ENCODE measurements around the gene RHEB.

The RHEB gene

DNA sequence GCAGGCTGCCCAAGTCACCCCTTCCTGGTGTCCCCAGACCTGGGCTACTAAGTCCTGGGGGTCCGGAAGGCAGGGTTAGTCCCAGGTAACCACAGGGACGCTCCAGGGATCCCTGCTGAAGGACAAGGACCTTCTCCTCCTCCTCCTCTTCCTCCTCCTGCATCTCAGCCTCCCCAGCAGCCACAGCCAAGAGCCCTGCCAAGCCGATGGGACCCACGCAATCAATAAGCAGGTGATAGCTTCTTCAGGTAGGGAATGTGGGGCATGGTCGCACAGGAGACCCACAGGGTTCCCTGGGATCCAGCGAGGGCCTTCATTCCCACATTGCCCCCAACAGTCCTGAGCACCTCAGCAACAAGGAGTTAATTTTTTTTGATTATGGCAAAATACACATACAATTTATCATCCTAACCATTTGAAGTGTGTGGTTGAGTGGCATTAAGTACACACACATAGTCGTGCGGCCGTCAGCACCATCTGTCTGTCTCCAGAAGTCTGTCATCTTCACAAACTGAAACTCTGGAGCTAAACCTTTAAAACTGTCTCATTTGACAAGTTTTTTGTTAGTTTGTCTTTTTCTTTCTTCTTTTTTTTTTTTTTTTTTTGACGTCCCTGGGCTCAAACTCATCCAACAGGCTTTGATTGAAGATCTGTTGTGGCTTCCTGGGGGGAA lies 91.9 kb downstream of the RHEB start:
- H3K9me3 ChIP-seq (ENCODE audit: control insufficient read depth, insufficient read depth, low read length): no peaks in the 10 kb centered on the region
- H3K4me1 ChIP-seq (ENCODE audit: insufficient read depth, low read length): peaks cover 24% of the 10 kb centered on the region; the same call in 1 of the 2 replicates
- no peak overlapping the region for H3K9ac ChIP-seq (ENCODE audit: low read depth, low read length)
- no peaks in the 10 kb centered on the region for H3K36me3 ChIP-seq (ENCODE audit: insufficient read depth, low read length)

GRCh38 chr7:151426904-151427704 lies 92.6 kb downstream of the RHEB start:
- Histone ChIP-seq H3K4me1 (ENCODE audit: insufficient read depth, low read length) (peaks cover 24% of the 10 kb centered on the region; the same call in 1 of the 2 replicates), H3K9ac (ENCODE audit: low read depth, low read length) (no peak overlapping the region)

GRCh38 chr7:151426441-151426903 lies 93.2 kb downstream of the RHEB start:
- Histone ChIP-seq H3K9me3 (ENCODE audit: control insufficient read depth, insufficient read depth, low read length) (peaks cover 7% of the 10 kb centered on the region), H3K36me3 (ENCODE audit: insufficient read depth, low read length) (no peaks in the 10 kb centered on the region), H3K9ac (ENCODE audit: low read depth, low read length) (no peak overlapping the region), H3K4me1 (ENCODE audit: insufficient read depth, low read length) (peaks cover 24% of the 10 kb centered on the region; the same call in 1 of the 2 replicates)

More at GRCh38 chr7:151426904-151427704, 92.6 kb downstream of the RHEB start:
- H3K9me3 ChIP-seq (ENCODE audit: control insufficient read depth, insufficient read depth, low read length): peaks cover 3% of the 10 kb centered on the region
- no peaks in the 10 kb centered on the region for H3K36me3 ChIP-seq (ENCODE audit: insufficient read depth, low read length)

DNA sequence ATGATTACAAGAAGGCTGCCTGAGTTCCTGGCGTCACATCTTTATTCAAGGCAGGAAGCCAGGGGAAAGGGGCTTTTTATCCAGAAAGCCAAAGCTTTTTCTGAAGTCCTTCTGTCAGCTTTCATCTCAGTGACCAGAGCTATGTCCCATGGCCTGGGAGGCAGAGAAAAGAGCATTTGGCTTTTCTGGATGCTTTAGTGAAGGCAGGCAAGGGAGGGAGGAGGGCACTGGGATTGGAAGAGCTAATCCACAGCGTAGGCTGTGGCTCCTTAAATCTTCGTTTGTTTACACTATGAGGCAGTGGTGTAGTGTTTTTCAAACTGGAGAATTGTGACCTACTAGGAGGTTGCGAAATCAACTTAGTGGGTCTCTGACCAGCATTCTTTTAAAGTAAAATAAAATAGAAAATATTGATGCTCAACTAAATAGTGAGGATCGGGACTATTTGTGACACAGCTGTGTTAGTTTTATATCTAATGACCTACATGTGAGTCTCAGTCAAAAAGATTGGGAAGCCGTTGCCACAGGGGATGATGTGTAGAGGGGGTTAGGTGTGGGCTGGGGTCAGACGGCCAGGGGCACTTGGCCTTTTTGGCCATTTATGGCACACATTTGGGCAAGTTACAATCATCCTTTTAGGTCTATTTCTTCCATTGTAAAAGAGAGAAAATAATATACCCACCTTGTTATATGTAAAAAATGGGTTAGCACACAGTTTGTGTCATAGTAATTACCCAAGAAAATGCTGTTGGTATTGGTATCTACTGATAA lies 93.8 kb downstream of the RHEB start:
- H3K9me3 ChIP-seq (ENCODE audit: control insufficient read depth, insufficient read depth, low read length): peaks cover 7% of the 10 kb centered on the region
- H3K9ac ChIP-seq (ENCODE audit: low read depth, low read length): no peak overlapping the region
- no peaks in the 10 kb centered on the region for H3K36me3 ChIP-seq (ENCODE audit: insufficient read depth, low read length)
- H3K4me1 ChIP-seq (ENCODE audit: insufficient read depth, low read length): peaks cover 24% of the 10 kb centered on the region; the same call in 1 of the 2 replicates

- Histone ChIP-seq H3K9me3 (ENCODE audit: control insufficient read depth, insufficient read depth, low read length) (peaks cover 7% of the 10 kb centered on the region), H3K4me1 (ENCODE audit: insufficient read depth, low read length) (peaks cover 17% of the 10 kb centered on the region; the same call in 1 of the 2 replicates), H3K9ac (ENCODE audit: low read depth, low read length) (no peak overlapping the region), H3K36me3 (ENCODE audit: insufficient read depth, low read length) (no peaks in the 10 kb centered on the region)
These were observed 94.9 kb downstream of the RHEB start for GRCh38 chr7:151424799-151425198.

DNA sequence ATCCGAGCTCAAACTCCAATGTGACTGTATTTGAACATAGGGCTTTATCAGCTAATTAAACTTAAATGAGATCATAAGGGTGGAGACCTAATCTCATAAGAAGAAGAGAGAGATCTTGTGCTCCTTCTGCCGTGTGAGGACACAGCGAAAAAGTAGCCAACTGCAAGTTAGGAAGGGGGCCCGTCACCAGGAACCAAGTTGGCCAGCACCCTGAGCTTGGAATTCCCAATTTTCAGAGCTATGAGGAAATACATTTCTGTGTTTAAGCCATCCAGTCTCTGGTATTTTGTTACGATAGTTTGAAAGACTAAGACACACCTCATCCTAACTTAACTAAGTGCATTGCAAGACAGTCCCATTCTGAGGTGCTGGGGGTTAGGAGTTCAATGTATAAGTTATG lies 95.8 kb downstream of the RHEB start:
- Histone ChIP-seq H3K36me3 (ENCODE audit: insufficient read depth, low read length) (no peaks in the 10 kb centered on the region), H3K4me1 (ENCODE audit: insufficient read depth, low read length) (peaks cover 10% of the 10 kb centered on the region; the same call in 1 of the 2 replicates), H3K9me3 (ENCODE audit: control insufficient read depth, insufficient read depth, low read length) (peaks cover 7% of the 10 kb centered on the region), H3K9ac (ENCODE audit: low read depth, low read length) (no peak overlapping the region)

DNA sequence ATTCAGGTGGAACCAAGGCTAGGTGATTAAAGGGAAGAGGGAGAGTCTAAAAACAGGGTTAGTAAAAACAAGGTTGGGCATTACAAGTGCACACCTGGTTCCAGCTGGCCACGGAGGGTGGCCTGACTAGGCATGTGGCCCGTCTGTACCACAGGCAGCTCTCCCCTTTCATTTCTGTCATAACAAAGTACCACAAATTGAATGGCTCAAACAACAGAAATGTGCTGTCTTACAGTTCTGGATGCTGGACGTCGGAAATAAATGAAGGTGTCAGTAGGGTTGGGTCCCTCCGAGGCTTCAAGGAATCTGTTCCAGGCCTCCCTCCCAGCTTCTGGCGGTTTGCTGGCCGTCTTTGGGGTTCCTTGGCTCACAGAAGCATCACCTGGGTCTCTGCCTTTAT lies 96.5 kb downstream of the RHEB start:
- Histone ChIP-seq H3K9me3 (ENCODE audit: control insufficient read depth, insufficient read depth, low read length) (peaks cover 7% of the 10 kb centered on the region), H3K9ac (ENCODE audit: low read depth, low read length) (no peak overlapping the region), H3K36me3 (ENCODE audit: insufficient read depth, low read length) (no peaks in the 10 kb centered on the region), H3K4me1 (ENCODE audit: insufficient read depth, low read length) (peaks cover 3% of the 10 kb centered on the region; the same call in 1 of the 2 replicates)

GRCh38 chr7:151422212-151422611 lies 97.5 kb downstream of the RHEB start:
- Histone ChIP-seq H3K9me3 (ENCODE audit: control insufficient read depth, insufficient read depth, low read length) (peaks cover 7% of the 10 kb centered on the region), H3K9ac (ENCODE audit: low read depth, low read length) (no peak overlapping the region), H3K4me1 (ENCODE audit: insufficient read depth, low read length) (no peaks in the 10 kb centered on the region), H3K36me3 (ENCODE audit: insufficient read depth, low read length) (no peaks in the 10 kb centered on the region)

GRCh38 chr7:151420144-151420543 lies 99.6 kb downstream of the RHEB start:
- H3K36me3 ChIP-seq (ENCODE audit: insufficient read depth, low read length): no peaks in the 10 kb centered on the region
- no peak overlapping the region for H3K9ac ChIP-seq (ENCODE audit: low read depth, low read length)
- H3K9me3 ChIP-seq (ENCODE audit: control insufficient read depth, insufficient read depth, low read length): peaks cover 7% of the 10 kb centered on the region
- peaks cover 4% of the 10 kb centered on the region for H3K4me1 ChIP-seq (ENCODE audit: insufficient read depth, low read length)

DNA sequence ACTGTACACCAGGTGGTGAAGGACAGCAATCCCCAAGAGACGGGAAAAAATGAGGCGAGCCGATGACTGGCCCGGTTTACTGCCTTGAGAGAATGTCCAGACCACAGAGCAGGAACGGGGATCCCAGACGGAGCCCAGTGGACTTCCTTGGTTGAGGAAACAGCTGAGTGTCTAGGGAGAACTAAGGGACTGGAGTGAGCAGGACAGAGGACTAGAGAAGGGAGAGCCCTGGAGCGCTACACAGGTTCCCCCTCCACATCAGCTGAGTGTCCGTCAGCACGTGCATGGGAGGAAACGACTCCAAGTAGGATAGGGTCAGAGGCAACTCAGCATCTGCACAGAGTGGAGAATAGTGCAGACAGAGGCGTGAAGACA lies 102.8 kb downstream of the RHEB start:
- peaks cover 3% of the 10 kb centered on the region; the same call in 1 of the 2 replicates for H3K9me3 ChIP-seq (ENCODE audit: control insufficient read depth, insufficient read depth, low read length)
- H3K9ac ChIP-seq (ENCODE audit: low read depth, low read length): no peak overlapping the region
- peaks cover 4% of the 10 kb centered on the region for H3K4me1 ChIP-seq (ENCODE audit: insufficient read depth, low read length)
- H3K36me3 ChIP-seq (ENCODE audit: insufficient read depth, low read length): no peaks in the 10 kb centered on the region

DNA sequence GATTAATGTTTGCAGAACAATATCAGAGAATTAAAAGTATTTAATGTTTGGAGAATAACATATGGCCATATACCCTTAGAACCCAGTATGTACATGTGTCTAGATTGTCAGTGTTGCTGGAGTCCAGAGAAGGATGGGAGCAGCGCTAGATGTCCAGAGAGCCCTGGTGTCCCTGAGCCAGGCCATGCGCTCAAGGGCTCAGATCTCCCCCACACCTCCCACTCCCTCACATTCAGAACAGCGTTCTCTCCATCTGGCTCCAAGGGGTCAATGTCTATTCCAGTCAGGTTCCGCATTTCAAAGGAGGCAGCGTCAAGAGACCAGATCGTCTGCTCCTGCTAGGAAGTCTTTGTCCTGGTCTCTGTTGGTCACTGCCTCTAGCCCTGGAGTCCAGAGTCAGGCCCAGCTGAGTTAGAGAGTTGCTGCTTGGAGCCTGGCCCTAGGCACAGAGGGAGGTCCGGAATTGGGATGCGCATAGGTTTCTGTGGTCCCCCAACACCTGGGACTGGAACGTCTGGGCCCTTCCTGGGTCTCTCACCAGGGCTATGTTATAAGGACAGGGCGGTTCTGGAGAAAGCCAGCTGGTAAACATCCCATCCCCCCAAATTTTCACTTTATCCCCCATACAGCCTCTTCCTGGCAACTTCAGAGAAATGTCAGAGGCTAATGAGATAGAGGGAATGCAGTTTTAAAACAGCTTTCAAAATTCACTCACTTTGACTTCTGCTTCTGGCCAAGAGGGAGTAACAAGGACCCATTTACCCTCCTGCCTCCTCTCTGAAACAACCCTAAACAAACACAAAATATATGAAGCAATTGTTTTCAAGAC lies 103.4 kb downstream of the RHEB start:
- Histone ChIP-seq H3K9ac (ENCODE audit: low read depth, low read length) (no peak overlapping the region), H3K36me3 (ENCODE audit: insufficient read depth, low read length) (no peaks in the 10 kb centered on the region), H3K9me3 (ENCODE audit: control insufficient read depth, insufficient read depth, low read length) (no peaks in the 10 kb centered on the region), H3K4me1 (ENCODE audit: insufficient read depth, low read length) (peaks cover 10% of the 10 kb centered on the region)
